ENCODE data around the gene POU4F3. TPM values are rescaled to one million over a fixed set of nuclear protein-coding genes. Genes with fewer than 3 reads are reported as not detected.

Gene POU4F3
- total RNA-seq, 1 donor from 2014 or later = under 0.01 TPM

DNA sequence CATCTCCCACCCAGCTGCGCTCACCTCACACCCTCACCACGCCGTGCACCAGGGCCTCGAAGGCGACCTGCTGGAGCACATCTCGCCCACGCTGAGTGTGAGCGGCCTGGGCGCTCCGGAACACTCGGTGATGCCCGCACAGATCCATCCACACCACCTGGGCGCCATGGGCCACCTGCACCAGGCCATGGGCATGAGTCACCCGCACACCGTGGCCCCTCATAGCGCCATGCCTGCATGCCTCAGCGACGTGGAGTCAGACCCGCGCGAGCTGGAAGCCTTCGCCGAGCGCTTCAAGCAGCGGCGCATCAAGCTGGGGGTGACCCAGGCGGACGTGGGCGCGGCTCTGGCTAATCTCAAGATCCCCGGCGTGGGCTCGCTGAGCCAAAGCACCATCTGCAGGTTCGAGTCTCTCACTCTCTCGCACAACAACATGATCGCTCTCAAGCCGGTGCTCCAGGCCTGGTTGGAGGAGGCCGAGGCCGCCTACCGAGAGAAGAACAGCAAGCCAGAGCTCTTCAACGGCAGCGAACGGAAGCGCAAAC, 1.1 kb downstream of the POU4F3 start:
- no peak for DNase-seq (ENCODE audit: low read depth in 2 of 2)

DNA sequence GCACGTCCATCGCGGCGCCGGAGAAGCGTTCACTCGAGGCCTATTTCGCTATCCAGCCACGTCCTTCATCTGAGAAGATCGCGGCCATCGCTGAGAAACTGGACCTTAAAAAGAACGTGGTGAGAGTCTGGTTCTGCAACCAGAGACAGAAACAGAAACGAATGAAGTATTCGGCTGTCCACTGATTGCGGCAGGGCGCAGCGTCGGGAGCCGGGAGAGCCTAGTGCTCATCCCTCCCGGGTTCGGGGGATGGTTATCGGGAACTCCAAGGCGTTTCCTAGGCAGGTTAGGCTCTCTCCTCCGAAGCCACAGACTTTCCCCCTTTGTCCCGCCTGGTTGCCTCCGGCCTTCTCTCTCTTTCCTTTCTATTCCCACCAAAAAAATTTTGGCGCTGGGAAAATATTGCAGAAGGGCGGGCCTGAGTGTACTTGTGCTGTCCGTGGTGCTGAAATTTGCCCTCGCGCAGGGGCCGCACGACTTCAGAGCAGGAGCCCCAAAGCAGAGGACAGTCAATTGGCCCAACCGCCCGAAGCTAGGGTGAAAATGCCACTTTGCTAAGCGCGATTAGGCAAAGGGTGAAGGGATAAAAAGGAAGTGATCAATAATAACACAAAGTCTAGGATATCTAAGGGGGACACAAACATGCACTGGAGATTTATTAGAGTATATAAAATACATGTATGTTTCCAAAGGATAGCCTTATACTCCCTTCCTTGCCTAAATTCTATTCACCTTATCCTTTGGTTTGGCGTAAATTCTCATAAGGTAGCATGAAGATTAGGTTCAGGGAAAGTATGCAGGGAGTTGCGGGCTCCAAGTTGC, 1.8 kb downstream of the POU4F3 start:
- DNase-seq (ENCODE audit: low read depth in 2 of 2) = peak; percentile 69 to 74

DNA sequence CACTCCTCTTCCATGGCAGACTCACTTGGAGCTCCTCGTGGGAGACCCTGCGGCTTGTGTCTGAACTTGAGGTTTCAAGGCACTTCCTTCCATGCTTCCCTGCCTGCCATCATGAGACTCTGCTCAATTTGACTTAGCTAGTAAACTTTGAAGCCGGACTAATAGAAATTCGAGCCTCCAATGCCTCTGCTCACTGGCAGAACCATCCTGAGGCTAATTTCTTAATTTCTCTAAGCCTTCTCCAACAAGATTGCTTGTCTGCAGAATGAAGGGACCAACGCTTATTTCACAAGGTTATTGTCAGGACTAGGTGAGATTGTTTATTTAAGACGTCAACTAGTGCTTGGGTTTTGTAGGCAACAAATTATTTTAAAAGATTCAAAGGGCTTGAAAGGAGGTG, 3.2 kb downstream of the POU4F3 start:
- DNase-seq (ENCODE audit: low read depth in 2 of 2) = no peak

DNA sequence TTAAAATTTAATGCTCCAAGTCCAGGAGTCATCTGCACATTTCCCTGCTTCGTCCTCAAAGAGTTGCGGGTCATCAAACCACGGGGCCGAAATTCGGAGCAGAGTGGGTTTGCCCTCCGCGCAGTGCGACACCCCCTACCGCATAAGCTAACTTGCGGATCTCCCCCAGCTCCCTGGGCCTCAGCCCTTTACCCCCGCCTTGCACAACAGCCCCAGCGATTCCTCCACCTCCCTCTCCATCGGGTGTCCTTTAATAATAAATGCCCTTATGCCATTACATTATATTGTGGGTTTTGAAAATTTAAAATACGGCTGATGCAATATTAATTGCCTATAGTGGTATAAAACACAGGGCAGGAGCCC, 3.9 kb downstream of the POU4F3 start:
- no peak for DNase-seq (ENCODE audit: low read depth in 2 of 2)

DNA sequence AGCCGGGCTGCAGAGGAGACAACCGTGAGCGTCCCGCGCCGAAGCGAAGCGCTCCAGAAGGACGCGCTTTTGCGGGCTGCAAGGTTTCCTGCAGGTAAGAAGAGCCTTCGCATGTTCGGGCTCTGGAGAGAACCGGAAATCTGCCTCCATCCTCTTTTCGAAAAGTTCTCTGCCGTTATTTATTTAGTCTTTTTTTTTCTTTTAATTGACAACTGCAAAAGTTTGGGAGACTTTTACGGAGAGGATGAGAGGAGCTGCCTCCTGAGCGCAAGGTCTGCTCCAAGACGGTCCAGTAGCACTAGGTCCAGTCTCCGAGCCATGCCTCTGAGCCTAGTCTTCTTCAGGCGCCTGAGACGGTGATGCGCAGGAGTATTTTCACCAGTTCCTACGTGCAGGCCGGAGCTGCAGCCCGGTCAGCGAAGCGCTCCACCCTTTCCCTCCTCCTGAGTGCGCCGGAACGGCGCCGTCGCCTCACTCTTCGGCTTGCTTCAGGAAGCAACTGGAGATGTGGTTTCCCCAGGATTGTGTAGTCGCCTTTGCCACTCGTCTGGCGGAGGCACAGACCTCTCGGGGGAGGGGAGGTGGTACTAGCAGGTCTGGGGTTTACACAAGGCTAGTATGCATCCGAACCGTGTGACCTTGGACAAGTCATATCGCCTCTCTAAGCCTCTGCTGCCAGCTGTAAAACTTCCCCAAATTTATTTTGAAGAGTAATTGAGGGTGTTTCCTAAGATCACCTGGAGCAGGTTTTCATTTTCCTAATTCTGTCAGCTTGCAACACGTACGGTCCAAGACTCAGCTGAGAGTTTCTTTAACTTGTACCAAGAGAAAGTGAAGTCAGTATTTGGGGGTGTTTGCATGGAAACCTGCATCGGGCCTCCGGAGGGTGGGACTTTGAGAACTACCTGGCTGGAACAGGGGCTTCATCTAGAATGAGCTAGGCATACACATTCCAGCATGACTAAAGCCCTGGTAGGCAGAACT, 4.5 kb downstream of the POU4F3 start:
- no peak for DNase-seq (ENCODE audit: low read depth in 2 of 2)

DNA sequence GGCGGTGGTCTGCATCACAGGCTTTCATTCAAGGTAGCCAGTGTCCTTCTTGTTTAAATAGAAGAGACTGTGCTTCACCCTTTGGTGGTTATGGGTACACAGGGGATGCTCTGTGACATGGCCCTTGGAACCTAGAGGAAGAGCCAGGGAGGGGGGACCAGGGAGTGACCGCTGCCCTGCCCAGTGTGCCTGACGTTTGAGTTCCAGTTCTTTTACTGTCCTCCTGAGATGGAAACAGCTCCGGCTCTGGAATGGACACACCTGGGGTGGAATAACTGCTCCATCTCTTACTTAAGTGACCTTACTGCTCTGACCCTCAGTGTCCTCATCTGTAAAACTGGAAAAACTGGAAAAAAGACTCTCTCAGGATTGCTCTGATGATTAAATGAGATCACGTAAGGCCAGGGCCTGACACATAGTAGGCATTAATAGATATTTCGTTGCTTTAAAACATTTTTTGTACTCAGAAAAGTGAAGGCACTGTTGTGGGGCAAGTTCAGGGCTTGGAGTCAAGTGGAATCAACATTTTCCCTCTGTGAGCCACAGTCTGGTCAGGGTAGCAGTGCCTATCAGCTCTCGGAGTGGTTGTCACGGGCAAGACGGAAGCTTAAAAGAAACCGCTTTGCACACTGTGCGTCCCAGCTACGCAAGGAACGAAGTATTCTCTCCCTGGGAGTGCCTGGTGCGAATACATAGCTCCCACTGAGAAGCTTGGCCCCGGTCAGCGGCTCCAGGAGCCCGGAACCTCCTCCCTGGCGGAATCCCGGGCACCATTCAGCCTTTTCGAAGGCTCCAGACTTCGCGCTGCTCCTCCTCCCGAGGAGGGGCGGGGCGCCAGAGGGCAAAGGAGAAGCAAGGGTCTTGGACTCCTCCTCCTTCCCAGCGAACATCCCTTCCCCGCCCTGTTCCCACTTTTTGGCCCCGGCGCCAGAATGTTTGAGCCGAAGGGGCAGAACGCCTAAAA, 5.8 kb downstream of the POU4F3 start:
- DNase-seq (ENCODE audit: low read depth in 2 of 2) = no peak

DNA sequence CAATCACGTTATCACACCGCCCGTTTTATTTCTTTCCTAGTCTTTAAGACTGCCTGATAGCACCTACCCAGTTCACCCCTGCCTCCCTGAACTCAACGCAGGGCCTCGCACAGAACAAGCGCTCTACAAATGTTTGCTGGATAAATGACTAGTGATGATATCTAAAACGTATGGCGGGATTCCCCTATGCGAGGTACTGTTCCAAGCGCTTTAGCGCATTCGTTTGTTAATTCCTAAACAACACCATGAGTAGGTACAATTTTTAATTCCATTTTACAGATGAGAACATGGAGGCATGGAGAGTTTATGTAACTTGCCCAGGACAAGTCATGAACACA, 6.6 kb downstream of the POU4F3 start:
- DNase-seq (ENCODE audit: low read depth in 2 of 2) = no peak

DNA sequence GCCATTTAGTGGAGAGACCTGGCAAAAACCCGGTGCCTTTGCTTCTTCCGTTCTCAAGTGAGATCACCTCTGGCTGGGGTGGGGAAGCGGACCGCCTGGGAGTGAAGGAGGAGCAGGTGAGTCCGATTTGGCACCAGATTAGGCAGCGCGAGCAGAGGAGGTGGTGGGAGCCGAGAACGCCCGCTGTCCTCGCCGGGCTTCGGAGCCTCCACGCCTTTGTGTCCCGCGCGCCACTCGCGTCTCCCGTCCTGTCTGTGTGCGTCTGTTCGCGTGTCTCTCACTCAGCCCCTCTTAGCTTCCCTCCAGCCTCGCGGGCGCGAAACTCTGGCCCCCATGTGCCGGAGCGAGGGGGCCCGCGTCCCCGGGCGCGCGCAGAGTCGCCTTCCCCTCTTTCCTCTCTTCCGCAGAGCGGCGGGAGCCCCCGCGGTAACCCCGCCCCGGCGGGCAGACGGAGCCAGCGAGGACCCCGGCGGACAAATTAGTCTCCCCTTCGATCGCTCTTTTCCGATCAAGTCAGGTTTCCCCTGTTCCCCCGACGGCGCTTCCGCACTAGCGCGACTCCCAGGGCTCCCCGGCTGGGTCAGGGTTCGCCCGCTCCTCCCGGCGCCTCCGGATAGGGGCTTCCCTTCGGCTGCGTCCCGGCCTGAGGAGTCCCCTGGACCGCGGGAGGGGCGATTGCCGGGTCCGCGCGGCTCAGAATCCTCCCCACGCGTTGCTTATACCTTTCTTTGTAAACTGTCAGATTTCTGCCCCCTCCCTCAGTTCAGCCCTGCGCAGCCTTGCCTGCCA, 7.1 kb downstream of the POU4F3 start:
- DNase-seq (ENCODE audit: low read depth in 2 of 2) = no peak

DNA sequence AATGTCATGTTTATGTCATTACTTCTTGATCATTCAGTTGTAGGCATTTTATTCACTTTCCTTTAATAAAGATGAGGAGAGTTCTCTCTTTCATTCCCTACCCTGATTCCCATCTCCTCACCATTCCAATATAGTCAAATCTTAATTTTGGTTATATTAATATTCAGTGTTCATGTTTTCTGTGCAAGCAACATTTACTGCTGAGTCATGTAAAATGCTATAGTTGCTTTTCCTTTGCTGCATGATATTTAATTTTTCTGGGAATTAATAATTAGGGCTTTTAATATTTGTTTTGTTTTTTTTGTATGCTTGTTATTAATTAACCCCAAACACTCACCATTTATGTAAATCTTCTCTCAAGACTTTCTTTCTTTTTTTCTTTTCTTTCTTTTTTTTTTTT, 18.5 kb downstream of the POU4F3 start:
- no peak for DNase-seq (ENCODE audit: low read depth in 2 of 2)

DNA sequence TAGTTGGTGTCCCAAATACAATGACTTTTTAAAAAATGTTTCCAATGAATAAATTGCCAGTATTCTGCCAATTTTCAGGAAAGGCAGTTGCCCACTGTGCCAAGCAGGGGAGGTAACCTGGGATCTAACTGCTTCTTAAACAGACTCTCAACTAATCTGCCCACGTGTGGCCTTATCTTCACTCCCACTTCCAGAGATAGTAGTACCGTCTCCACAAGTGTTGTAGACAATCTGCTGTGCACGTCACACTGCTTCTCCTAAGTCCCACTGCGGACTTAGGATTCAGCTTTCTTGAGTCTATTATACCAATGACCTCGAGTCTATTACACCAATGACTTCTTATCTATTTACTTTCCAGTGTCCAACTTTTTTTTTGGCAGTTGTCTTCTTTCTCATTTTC, 21.2 kb downstream of the POU4F3 start:
- no peak for DNase-seq (ENCODE audit: low read depth in 2 of 2)

DNA sequence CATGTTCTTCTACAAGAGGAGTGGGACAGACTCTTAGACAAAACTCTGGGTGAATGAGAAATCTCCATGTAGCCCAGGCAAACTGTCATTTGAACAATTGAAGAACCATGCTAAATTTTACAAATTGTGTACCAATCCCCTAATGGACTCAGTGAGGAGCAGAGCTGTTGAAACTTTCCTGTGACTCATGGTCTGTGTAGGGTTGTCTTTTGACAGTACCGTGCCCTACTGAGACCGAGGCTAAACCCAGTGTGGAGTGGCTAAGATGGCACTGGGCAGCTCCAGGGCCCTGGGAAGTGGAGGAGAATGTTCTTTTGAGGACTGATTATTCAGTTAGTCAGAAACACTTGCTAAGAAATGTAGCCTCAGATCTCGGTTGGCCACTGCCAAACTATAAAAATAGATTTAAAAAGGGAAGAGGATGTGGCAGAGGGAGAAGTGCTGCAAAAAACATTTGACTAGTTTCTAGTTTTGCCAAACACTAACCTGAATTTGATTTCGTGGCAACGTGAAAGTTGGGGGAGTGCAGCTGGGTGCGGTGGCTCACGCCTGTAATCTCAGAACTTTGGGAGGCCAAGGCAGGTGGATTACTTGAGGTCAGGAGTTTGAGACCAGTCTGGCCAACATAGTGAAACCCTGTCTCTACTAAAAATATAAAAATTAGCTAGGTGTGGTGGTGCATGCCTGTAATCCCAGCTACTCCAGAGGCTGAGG, 24.7 kb downstream of the POU4F3 start:
- DNase-seq (ENCODE audit: low read depth in 2 of 2) = no peak

DNA sequence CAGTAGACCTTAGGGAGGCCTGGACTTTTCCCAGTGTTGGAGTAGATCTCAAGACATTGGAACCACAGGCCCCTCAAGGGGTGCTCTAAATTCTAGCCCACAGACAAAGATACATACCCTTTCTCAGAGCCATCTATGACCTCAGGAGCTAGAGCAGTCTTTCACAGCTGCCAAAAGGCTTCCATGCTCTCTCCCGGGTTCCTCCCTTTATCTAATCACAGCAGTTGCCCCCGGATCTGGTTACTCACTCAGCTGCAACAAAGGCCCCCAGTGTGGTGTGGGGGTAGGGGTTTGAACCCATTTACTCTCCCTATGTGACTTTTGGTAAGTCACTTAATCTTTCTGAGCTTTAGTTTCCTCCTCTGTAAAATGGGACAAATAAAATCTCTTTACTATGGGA, 27.0 kb downstream of the POU4F3 start:
- DNase-seq (ENCODE audit: low read depth in 2 of 2) = no peak

DNA sequence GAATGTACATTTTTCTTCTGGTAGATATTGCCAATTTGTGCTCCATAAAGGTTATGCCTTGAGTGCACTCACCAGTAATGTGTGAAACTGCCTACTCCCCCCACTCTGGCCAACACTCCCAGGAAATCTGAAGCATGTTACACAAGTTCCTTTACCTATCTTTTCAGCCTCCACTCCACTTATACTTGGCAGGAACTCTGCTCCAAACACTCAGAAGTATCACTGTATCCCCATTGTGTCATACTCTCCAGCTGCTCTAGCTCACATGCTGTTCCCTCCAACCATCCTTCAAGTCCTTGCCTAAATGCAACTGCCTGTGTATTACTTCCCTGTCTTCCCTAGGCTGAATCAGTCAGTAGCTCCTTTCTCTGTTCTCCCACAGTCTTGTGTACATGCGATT, 28.3 kb downstream of the POU4F3 start:
- DNase-seq (ENCODE audit: low read depth in 2 of 2) = no peak

DNA sequence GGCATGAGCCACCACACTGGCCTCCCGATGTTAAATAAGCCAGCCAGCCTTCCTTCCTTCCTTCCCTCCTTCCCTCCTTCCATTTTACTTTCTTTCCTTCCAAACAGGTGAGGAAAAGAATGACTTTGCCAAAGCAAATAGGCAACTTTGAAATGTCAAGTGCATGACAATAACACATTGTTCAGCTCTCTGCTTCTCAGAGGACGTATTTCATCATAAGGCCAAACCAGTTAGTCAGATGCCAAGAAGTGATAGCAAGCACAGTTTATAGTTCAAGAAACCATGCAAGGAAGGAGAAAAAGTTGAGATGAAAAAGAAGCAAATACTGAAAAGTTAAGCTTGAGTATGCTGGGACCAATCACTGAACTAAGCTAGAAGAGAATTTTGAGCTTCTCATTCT, 29.5 kb downstream of the POU4F3 start:
- DNase-seq (ENCODE audit: low read depth in 2 of 2) = no peak

DNA sequence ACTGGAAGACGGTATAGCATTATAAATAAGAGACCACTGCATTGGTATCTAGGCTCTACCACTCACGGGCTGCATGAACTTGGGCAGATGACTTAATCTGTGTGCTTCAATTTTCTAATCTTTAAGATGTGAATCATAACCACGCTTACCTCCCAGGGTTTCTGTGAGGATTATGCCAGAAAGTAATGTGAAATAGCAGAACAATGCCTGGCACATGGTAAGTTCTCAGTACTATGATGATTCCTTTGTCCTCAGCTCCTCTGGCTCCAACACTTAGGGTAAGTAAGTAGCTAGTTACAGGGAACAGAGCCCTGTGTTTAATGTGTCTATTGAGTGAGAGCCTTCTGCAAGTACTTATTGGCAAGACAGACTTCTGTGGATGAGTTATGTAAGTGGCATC, 31.1 kb downstream of the POU4F3 start:
- DNase-seq (ENCODE audit: low read depth in 2 of 2) = no peak

DNA sequence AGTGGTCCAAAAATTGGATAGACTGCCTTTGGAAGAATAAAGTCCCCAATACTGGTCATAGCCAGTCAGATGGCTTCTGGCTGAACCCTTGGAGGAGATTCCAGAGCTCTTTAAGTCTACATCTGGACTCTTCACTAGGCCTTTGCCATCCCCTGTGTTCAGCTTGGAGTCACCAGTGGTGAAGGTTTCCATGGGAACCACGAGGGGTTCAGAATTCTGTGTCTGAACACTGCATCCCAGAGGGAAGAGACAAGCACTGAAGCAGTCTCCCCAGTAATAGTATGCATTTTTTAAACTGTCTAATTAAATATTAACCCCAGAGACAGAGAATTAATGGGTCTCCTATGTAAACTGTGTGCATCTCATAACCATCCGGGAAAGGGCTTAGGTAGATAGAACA, 38.2 kb downstream of the POU4F3 start:
- no peak for DNase-seq (ENCODE audit: low read depth in 2 of 2)

DNA sequence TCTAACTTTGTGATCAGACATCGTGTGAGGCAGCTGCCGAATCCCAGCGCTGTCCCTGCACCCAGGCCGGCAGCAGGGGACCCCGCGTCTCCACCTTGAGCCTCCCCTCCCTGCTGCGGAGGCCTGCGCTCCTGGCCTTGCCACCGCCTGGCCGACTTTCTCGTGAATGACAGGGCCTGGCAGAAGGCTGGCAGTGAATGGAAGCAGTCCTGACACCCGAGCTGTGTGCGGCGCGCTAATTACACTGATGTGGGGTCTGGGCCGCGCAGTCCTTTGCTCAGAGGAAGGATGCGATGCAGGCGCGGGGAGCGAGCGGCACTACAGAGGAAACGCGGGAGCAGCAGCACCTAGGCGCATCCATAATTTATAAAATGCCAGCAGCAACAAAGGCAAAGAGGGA, 40.3 kb downstream of the POU4F3 start:
- DNase-seq (ENCODE audit: low read depth in 2 of 2) = no peak

DNA sequence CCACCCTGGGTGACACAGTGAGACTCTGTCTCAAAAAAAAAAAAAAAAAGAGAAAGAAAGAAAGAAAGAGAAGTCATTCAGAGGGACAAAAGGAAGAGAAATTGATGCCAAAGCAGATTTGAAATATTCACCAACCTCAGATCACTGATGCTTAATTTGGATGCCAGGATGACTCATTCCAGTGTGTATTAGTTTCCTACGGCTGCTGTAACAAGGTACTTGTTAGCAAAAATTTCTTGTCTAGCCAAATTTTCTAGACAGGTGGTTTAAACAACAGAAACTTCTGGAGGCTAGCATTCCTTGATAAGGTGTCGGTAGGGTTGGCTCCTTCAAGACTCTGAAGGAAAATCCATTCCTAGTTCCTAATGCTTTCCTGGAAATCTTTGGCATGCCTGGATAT, 42.1 kb downstream of the POU4F3 start:
- DNase-seq (ENCODE audit: low read depth in 2 of 2) = no peak

DNA sequence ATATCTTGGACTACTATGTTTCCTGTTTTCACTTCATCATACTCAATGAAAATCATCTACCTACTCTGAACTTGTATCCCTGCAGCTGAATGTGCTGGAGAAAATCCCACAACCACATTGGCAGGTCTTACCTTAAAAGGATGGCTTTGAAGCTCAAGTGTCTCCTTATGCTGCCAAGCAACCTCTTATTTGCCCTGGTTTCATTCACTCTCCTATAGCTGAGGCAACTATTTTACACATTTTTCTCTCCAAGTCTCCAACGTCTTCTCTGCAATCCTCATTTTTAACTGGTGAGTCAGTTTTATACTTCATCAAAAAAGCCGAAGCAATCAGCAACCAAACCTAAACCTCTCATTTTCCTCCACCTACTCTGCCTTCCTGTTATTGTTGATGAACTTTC, 49.7 kb downstream of the POU4F3 start:
- no peak for DNase-seq (ENCODE audit: low read depth in 2 of 2)

DNA sequence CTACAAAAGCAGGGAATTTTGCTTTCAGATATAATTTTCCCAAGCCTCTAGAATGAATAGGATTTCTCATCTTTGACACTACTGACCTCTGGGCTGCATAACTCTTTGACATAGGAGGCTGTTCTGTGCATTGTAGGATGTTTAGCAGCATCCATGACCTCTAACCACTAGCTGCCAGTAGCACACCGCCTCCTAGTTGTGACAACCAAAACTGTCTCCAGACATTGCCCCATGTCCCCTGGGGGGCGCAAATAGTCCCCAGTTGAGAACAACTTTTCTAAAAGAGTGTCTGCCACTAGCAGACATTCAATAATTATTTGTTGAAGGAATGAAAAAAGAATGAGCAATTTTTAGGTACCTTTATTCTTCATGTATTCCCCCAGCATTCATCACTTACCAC, 51.8 kb downstream of the POU4F3 start:
- no peak for DNase-seq (ENCODE audit: low read depth in 2 of 2)
